ENCODE data around the gene DEFB127. TPM values are rescaled to one million over a fixed set of nuclear protein-coding genes. Genes with fewer than 3 reads are reported as not detected.

DEFB127 gene
- total and polyA plus RNA-seq, 2 of the 4 experiments (the other 2 are of a cell fraction): not detected

- TF ChIP-seq RFX5 (IDR thresholded peaks at IDR 0.05; ENCODE audit: low read depth, low read length) (no peak), USF2 (IDR thresholded peaks at IDR 0.05; ENCODE audit: low read depth, low read length) (no peak)
These were observed 15.0 kb upstream of the DEFB127 start, which contains the start of gene DEFB126 (continued) for GRCh38 chr20:142290-142689.

GRCh38 chr20:145877-146276 lies 11.4 kb upstream of the DEFB127 start:
- H2BK5ac ChIP-seq (ENCODE audit: low read depth, low read length, poor library complexity, severe bottlenecking): no peak overlapping the region
- H2AK5ac ChIP-seq (ENCODE audit: low read depth, low read length): no peak overlapping the region
- TF ChIP-seq MXI1 (IDR thresholded peaks at IDR 0.05; ENCODE audit: borderline replicate concordance, low read depth, low read length) (no peak), MAZ (IDR thresholded peaks at IDR 0.05; ENCODE audit: borderline replicate concordance, low read depth, low read length) (no peak), RAD21 (IDR thresholded peaks at IDR 0.05; ENCODE audit: low read length) (no peak), MAFK (IDR thresholded peaks at IDR 0.05; ENCODE audit: low read depth, low read length) (no peak), FOS (IDR thresholded peaks at IDR 0.05; ENCODE audit: low read depth, low read length) (no peak), BHLHE40 (IDR thresholded peaks at IDR 0.05; ENCODE audit: low read depth, low read length) (no peak), ELK1 (IDR thresholded peaks at IDR 0.05; ENCODE audit: borderline replicate concordance, low read depth, low read length) (no peak), POLR2A (IDR thresholded peaks at IDR 0.05; ENCODE audit: low read depth, low read length) (no peak)

More at GRCh38 chr20:145877-146276, 11.4 kb upstream of the DEFB127 start:
- ATAC-seq (ENCODE audit: low read depth) (no peak), DNase-seq (no peak)
- H3K36me3 ChIP-seq (ENCODE audit: control insufficient read depth, insufficient read depth, low read length): no peaks in the 10 kb centered on the region
- H3K4ac ChIP-seq (ENCODE audit: low read depth, low read length): no peak overlapping the region
- H4K91ac ChIP-seq (ENCODE audit: insufficient read depth, low read depth, low read length): no peak overlapping the region
- no peak overlapping the region for H3K27ac ChIP-seq (ENCODE audit: insufficient read depth, low read length)
- H3K18ac ChIP-seq (ENCODE audit: low read depth, low read length): no peak overlapping the region
- intact Hi-C loops (cut with micrococcal nuclease): no loop called here
- H2BK15ac ChIP-seq (ENCODE audit: low read depth, low read length): no peak overlapping the region
- H4K8ac ChIP-seq (ENCODE audit: low read depth in 2 of 2, low read length in 2 of 2): no peak overlapping the region
- no peaks in the 10 kb centered on the region for H3K9me1 ChIP-seq (ENCODE audit: insufficient read depth, low read length)
- H4K20me1 ChIP-seq (ENCODE audit: insufficient read depth, low read length): no peaks in the 10 kb centered on the region
- no peak overlapping the region for H3K23ac ChIP-seq (ENCODE audit: low read depth, low read length)
- peaks cover 3% of the 10 kb centered on the region for H3K27me3 ChIP-seq (ENCODE audit: control insufficient read depth, insufficient read depth, low read length)
- H3K79me1 ChIP-seq (ENCODE audit: low read depth in 1 of 2, low read length in 2 of 2): no peaks in the 10 kb centered on the region
- ChIA-PET CTCF (no interaction called here), POLR2A (ENCODE audit: unreplicated experiment) (no interaction called here)
- H3K4me3 ChIP-seq (ENCODE audit: insufficient read depth, low read depth, low read length): no peak overlapping the region
- in situ Hi-C loops (cut with MboI; ENCODE audit: low sequenced_read_pairs): no loop called here
- no CpG with 5 or more reads among the region's 2 CpGs for WGBS, 2 experiments (ENCODE audit: extremely low coverage in 2 of 2, insufficient read length in 1 of 2)
- no peak overlapping the region for H3K14ac ChIP-seq (replicated peaks; ENCODE audit: low read depth, low read length)
- no peak overlapping the region for H3K4me2 ChIP-seq (ENCODE audit: low read depth, low read length)
- H4K5ac ChIP-seq (ENCODE audit: low read depth, low read length): no peak overlapping the region
- no peak overlapping the region for H2BK20ac ChIP-seq (ENCODE audit: low read depth, low read length)
- H2AFZ ChIP-seq (replicated peaks; ENCODE audit: low read length, poor library complexity): no peak overlapping the region
- no peak overlapping the region for H2BK120ac ChIP-seq (ENCODE audit: low read depth, low read length)
- BruUV-seq (replicated peaks): no TSS peak
- H3K9me3 ChIP-seq (ENCODE audit: control insufficient read depth, insufficient read depth, low read length): no peaks in the 10 kb centered on the region
- dilution Hi-C loops (cut with HindIII; ENCODE audit: low sequenced_read_pairs, unreplicated experiment): no loop called here
- H3K9ac ChIP-seq (ENCODE audit: low read depth, low read length): no peak overlapping the region
- H3K56ac ChIP-seq (ENCODE audit: extremely low read depth, insufficient read depth, low read length): no peak overlapping the region
- H2AK9ac ChIP-seq (replicated peaks; ENCODE audit: low read depth, low read length, poor library complexity): no peak overlapping the region
- H3K4me1 ChIP-seq (ENCODE audit: control insufficient read depth, insufficient read depth, low read length): no peaks in the 10 kb centered on the region
